PC-9 (cell line): ENCODE data around the gene ZNF384. TPM values are rescaled to one million over a fixed set of nuclear protein-coding genes. Genes with fewer than 3 reads are reported as not detected.
A peak's percentile ranks its signal among the peaks of the same experiment; 100 is the strongest.

ENCODE experiments used
- BruUV-seq: library from RNA; stranded (reverse); fragments of 400-500 nt; replicated peaks from 2 replicates; lab custom pipeline; 2021; lab: Mats Ljungman, UMichigan
- CTCF ChIA-PET: fragments of 300-600 bp; sonication (Branson Sonifier 250); formaldehyde crosslinking; loops from one replicate; lab custom pipeline; 2022; ENCODE audit warnings: antibody characterized with exemption; lab: Charles Lee
- POLR2A ChIA-PET: fragments of 300-600 bp; sonication (Branson Sonifier 250); formaldehyde crosslinking; loops from one replicate; lab custom pipeline; 2022; ENCODE audit warnings: antibody characterized with exemption; ENCODE audit not compliant: unreplicated experiment; lab: Charles Lee
- DNase-seq, 2 experiments: peaks; one replicate each; pipeline versions ENCODE4 v3.0.0 to v3.0.0-alpha.2; 2015 to 2022; ENCODE audit warnings: mixed read lengths in 1 of 2
- H2AFZ ChIP-seq: fragments of 200-600 bp; sonication (generic); 2 replicates; pipeline ENCODE4 v1.8.1; 2017; ENCODE audit warnings: antibody characterized with exemption
- H3F3A ChIP-seq: fragments of 200-600 bp; sonication (generic); 2 replicates; pipeline ENCODE4 v1.8.1; 2017; ENCODE audit warnings: antibody characterized with exemption, mild to moderate bottlenecking, low read depth; ENCODE audit not compliant: insufficient read depth
- H3K27ac ChIP-seq: fragments of 200-600 bp; sonication (generic); 2 replicates; pipeline ENCODE4 v1.6.1; 2016; ENCODE audit warnings: mixed run types
- H3K27me3 ChIP-seq: fragments of 200-600 bp; sonication (generic); 2 replicates; pipeline ENCODE4 v1.6.1; 2016; ENCODE audit warnings: low read depth, mixed run types; ENCODE audit not compliant: insufficient read depth
- H3K36me3 ChIP-seq: fragments of 200-600 bp; sonication (generic); 2 replicates; pipeline ENCODE4 v1.6.1; 2016; ENCODE audit warnings: low read depth, mixed run types
- H3K4me1 ChIP-seq: fragments of 200-600 bp; sonication (generic); replicated peaks from 2 replicates; pipeline ENCODE4 v1.6.1; 2016; ENCODE audit warnings: mixed run types; ENCODE audit not compliant: insufficient read depth
- H3K4me2 ChIP-seq: fragments of 200-600 bp; sonication (generic); 2 replicates; pipeline ENCODE4 v1.6.1; 2017; ENCODE audit warnings: mixed run types
- H3K4me3 ChIP-seq: fragments of 200-600 bp; sonication (generic); 2 replicates; pipeline ENCODE4 v1.6.1; 2016; ENCODE audit warnings: mixed run types
- H3K79me2 ChIP-seq: fragments of 200-600 bp; sonication (generic); 2 replicates; pipeline ENCODE4 v1.6.1; 2017; ENCODE audit warnings: low read depth, mixed run types
- H3K9me2 ChIP-seq: fragments of 200-600 bp; sonication (generic); 2 replicates; pipeline ENCODE4 v1.8.1; 2017; ENCODE audit warnings: mild to moderate bottlenecking; ENCODE audit not compliant: insufficient read depth
- H3K9me3 ChIP-seq: fragments of 200-600 bp; sonication (generic); 2 replicates; pipeline ENCODE4 v1.8.1; 2016; ENCODE audit warnings: low read depth; ENCODE audit not compliant: insufficient read depth
- H4K20me1 ChIP-seq: fragments of 200-600 bp; sonication (generic); 2 replicates; pipeline ENCODE4 v1.8.1; 2017; ENCODE audit not compliant: insufficient read depth
- CTCF ChIP-seq: fragments of 200-600 bp; sonication (generic); conservative IDR thresholded peaks from 2 replicates; pipeline ENCODE4 v1.6.1; 2017; ENCODE audit warnings: mixed run types, antibody characterized with exemption, mild to moderate bottlenecking, moderate library complexity
- EZH2 ChIP-seq: fragments of 200-600 bp; sonication (generic); IDR thresholded peaks from 2 replicates; pipeline ENCODE4 v1.8.0; 2017; ENCODE audit warnings: antibody characterized with exemption, low read depth
- intact Hi-C: fragments of 100-400 bp; cut with micrococcal nuclease; formaldehyde crosslinking; loops from one replicate; pipeline ENCODE4 v1.10.0; 2022; ENCODE audit not compliant: unreplicated experiment
- total RNA-seq: library from RNA; stranded (reverse); gene quantifications from 2 replicates; pipeline ENCODE4 v1.2.3, GENCODE V29; 2021

The ZNF384 gene
- total RNA-seq, 1 experiment from 2014 or later: 106 TPM

GRCh38 chr12:6693832-6694355 lies 4.7 kb upstream of the ZNF384 start:
- no peaks in the 10 kb centered on the region for H3K9me3 ChIP-seq
- peaks cover 8% of the 10 kb centered on the region; the same call in 1 of the 2 replicates for H3K4me1 ChIP-seq
- intact Hi-C loops: loop anchor here (10.0 kb wide), 1 partner anchor 709 kb away; no protein-coding TSS in a partner anchor
- H3K79me2 ChIP-seq: peaks cover 19% of the 10 kb centered on the region
- peaks cover 13% of the 10 kb centered on the region; the same call in 1 of the 2 replicates for H3F3A ChIP-seq
- no peaks in the 10 kb centered on the region for H3K36me3 ChIP-seq
- no peak for TF ChIP-seq EZH2
- TF ChIP-seq CTCF: no peak
- CTCF ChIA-PET: interaction anchor here (0.7 kb wide), 1 partner anchor 86 kb away, joined by 6 read pairs; no protein-coding TSS in a partner anchor
- POLR2A ChIA-PET: no interaction called here
- no peak for DNase-seq
- H2AFZ ChIP-seq: no peak overlapping the region
- no TSS peak for BruUV-seq
- no peaks in the 10 kb centered on the region for H4K20me1 ChIP-seq
- peaks cover 15% of the 10 kb centered on the region for H3K27me3 ChIP-seq
- no peak overlapping the region for H3K27ac ChIP-seq
- H3K4me3 ChIP-seq: no peak overlapping the region
- no peaks in the 10 kb centered on the region for H3K9me2 ChIP-seq
- no peak overlapping the region for H3K4me2 ChIP-seq

- no peaks in the 10 kb centered on the region for H3K36me3 ChIP-seq
- no peaks in the 10 kb centered on the region for H3K9me3 ChIP-seq
- H3K27ac ChIP-seq: no peak overlapping the region
- ChIA-PET CTCF (no interaction called here), POLR2A (interaction anchor here (0.6 kb wide), 1 partner anchor 40 kb away, joined by 4 read pairs; no protein-coding TSS in a partner anchor)
- H2AFZ ChIP-seq: no peak overlapping the region
- H3F3A ChIP-seq: peaks cover 20% of the 10 kb centered on the region
- TF ChIP-seq EZH2: no peak
- H3K4me2 ChIP-seq: no peak overlapping the region
- no peaks in the 10 kb centered on the region; the same call in 1 of the 2 replicates for H4K20me1 ChIP-seq
- H3K4me1 ChIP-seq: peaks cover 11% of the 10 kb centered on the region
- no peaks in the 10 kb centered on the region for H3K9me2 ChIP-seq
- intact Hi-C loops: loop anchor here (10.0 kb wide), 1 partner anchor 708 kb away; no protein-coding TSS in a partner anchor
- peaks cover 29% of the 10 kb centered on the region for H3K79me2 ChIP-seq
- DNase-seq: no peak
- no peak overlapping the region for H3K4me3 ChIP-seq
- H3K27me3 ChIP-seq: peaks cover 4% of the 10 kb centered on the region; the same call in 1 of the 2 replicates
- BruUV-seq: no TSS peak
These were observed 3.7 kb upstream of the ZNF384 start for GRCh38 chr12:6692888-6693287.

DNA sequence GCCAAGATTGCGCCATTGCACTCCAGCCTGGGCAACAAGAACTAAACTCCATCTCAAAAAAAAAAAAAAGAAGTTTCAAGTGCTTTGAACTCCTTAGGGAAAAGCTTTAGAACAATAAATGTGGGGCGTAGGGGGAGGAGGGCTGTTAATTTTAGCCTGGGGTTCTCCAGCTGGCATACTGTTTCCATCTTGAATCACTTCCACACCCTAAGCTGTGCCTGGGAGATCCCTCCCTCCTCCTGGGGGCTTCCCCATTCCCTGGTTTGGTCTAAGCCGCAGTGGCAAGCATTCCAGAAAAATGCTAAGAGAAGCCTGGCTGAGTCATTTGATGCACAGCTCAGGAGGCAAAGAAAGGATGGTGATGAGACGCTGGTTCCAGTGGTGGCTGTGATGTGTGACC lies 2.3 kb upstream of the ZNF384 start:
- DNase-seq: no peak
- peaks cover 24% of the 10 kb centered on the region for H3F3A ChIP-seq
- no peaks in the 10 kb centered on the region for H3K9me2 ChIP-seq
- ChIA-PET CTCF (interaction anchor here (0.6 kb wide), 1 partner anchor 140 kb away, joined by 6 read pairs; no protein-coding TSS in a partner anchor), POLR2A (no interaction called here)
- no peak for TF ChIP-seq CTCF
- TF ChIP-seq EZH2: no peak
- H3K4me2 ChIP-seq: peak overlapping the region; percentile 90; the same call in 1 of the 2 replicates
- H3K79me2 ChIP-seq: peaks cover 44% of the 10 kb centered on the region
- no TSS peak for BruUV-seq
- H3K27ac ChIP-seq: no peak overlapping the region
- H3K4me3 ChIP-seq: no peak overlapping the region
- H3K9me3 ChIP-seq: no peaks in the 10 kb centered on the region
- intact Hi-C loops: loop anchor here (10.0 kb wide), 1 partner anchor 707 kb away; no protein-coding TSS in a partner anchor
- peaks cover 26% of the 10 kb centered on the region for H3K4me1 ChIP-seq
- H3K36me3 ChIP-seq: peaks cover 8% of the 10 kb centered on the region; the same call in 1 of the 2 replicates
- no peaks in the 10 kb centered on the region for H3K27me3 ChIP-seq
- H4K20me1 ChIP-seq: peaks cover 3% of the 10 kb centered on the region
- H2AFZ ChIP-seq: no peak overlapping the region
